ENCODE results near the gene CYTH1. TPM values are rescaled to one million over a fixed set of nuclear protein-coding genes. Genes with fewer than 3 reads are reported as not detected.

CYTH1 gene
- total RNA-seq, 1 experiment from 2014 or later, result 9.6 TPM

DNA sequence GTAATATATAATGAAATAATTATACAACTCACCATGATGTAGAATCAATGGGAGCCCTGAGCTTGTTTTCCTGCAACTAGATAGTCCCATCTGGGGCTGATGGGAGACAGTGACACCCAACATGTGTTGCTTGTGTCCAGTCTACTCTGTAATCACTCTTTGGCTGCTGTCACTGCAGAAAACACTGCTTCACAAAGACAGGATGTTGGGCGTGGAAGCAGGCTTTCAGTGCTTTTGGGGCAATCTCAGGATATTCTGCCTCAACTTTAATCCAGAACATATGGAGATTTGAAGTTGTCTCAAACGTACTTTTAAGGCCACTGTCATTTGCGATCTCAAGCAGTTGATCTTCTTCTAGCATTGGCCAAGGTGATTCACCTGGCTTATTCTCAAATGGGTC lies 94.9 kb downstream of the CYTH1 start:
- Histone ChIP-seq H3K36me3 (ENCODE audit: insufficient read depth, low read length) (no peaks in the 10 kb centered on the region), H3K9me3 (ENCODE audit: low read length) (no peaks in the 10 kb centered on the region), H3K4me2 (ENCODE audit: low read depth, low read length, poor library complexity, severe bottlenecking) (no peak overlapping the region), H3K4me1 (ENCODE audit: low read length) (peaks cover 12% of the 10 kb centered on the region), H2AFZ (ENCODE audit: low read length) (no peak overlapping the region), H3K27me3 (ENCODE audit: low read length) (no peaks in the 10 kb centered on the region), H3K9me2 (replicated peaks; ENCODE audit: insufficient read depth, low read length) (no peaks in the 10 kb centered on the region), H3K79me2 (ENCODE audit: low read length) (no peaks in the 10 kb centered on the region), H3K9ac (ENCODE audit: low read length) (no peak overlapping the region), H3K4me3 (ENCODE audit: low read length) (no peak overlapping the region), H4K20me1 (ENCODE audit: insufficient read depth, low read depth, low read length) (no peaks in the 10 kb centered on the region), H3K27ac (ENCODE audit: low read length) (no peak overlapping the region)
- no peak for DNase-seq

DNA sequence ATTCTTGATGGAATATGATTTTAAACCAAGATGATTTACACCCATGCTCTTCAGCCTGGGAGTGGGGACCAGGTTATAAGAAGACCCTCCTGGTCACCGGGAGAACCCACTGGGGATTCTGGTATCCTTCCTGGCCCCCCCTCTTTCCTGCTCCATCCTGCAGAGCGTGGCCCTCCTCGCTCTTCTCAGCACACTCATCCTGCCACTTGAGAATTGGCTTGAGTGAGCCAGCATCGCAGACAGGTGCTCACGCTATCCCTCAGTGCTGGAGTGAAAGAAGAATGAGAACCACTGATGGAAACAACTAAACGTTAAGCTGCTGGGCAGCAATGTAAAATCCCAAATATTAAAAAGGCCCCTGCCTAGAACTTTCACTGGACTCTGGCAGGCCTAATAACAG lies 98.0 kb downstream of the CYTH1 start:
- no peak for DNase-seq
- H3K79me2 ChIP-seq (ENCODE audit: low read length), result no peaks in the 10 kb centered on the region
- H3K9me3 ChIP-seq (ENCODE audit: low read length), result no peaks in the 10 kb centered on the region
- H3K9me2 ChIP-seq (replicated peaks; ENCODE audit: insufficient read depth, low read length), result no peaks in the 10 kb centered on the region
- H3K27ac ChIP-seq (ENCODE audit: low read length), result no peak overlapping the region
- H3K4me1 ChIP-seq (ENCODE audit: low read length), result peaks cover 7% of the 10 kb centered on the region
- no peaks in the 10 kb centered on the region for H3K27me3 ChIP-seq (ENCODE audit: low read length)
- H3K4me2 ChIP-seq (ENCODE audit: low read depth, low read length, poor library complexity, severe bottlenecking), result no peak overlapping the region
- no peaks in the 10 kb centered on the region for H3K36me3 ChIP-seq (ENCODE audit: insufficient read depth, low read length)
- H3K9ac ChIP-seq (ENCODE audit: low read length), result no peak overlapping the region
- no peak overlapping the region for H3K4me3 ChIP-seq (ENCODE audit: low read length)
- H2AFZ ChIP-seq (ENCODE audit: low read length), result no peak overlapping the region
- no peaks in the 10 kb centered on the region for H4K20me1 ChIP-seq (ENCODE audit: insufficient read depth, low read depth, low read length)

DNA sequence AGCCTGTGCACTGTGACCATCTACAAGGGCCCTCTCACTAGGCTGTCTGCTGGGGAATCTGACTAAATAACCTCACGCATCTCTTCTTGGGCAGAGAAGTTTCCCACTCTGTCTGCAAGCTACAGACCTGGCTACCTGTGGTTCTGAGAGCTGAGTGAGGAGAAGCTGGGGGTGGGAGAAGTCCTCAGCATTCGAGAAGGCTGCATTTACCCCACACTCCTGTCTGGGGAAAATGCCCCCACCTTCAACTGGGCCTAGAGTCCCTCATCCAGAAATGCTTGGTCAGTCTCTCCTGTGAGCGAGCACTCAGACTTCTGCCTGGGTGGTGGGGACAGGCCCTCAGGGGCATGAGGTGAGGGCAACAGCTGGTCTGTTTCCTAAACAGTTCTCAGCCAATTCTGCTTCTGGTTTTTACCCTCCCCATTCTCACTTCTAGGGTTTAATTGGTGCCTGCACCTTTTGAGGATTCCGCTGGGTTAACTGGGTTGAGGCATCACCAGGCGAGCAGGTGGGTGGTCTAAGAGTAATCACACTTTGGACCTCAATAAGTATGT lies 98.6 kb downstream of the CYTH1 start:
- Histone ChIP-seq H3K27ac (ENCODE audit: low read length) (no peak overlapping the region), H3K79me2 (ENCODE audit: low read length) (no peaks in the 10 kb centered on the region), H4K20me1 (ENCODE audit: insufficient read depth, low read depth, low read length) (no peaks in the 10 kb centered on the region), H3K27me3 (ENCODE audit: low read length) (no peaks in the 10 kb centered on the region), H3K9me3 (ENCODE audit: low read length) (no peaks in the 10 kb centered on the region), H3K4me2 (ENCODE audit: low read depth, low read length, poor library complexity, severe bottlenecking) (no peak overlapping the region), H2AFZ (ENCODE audit: low read length) (no peak overlapping the region), H3K4me1 (ENCODE audit: low read length) (peaks cover 7% of the 10 kb centered on the region), H3K36me3 (ENCODE audit: insufficient read depth, low read length) (no peaks in the 10 kb centered on the region), H3K9ac (ENCODE audit: low read length) (no peak overlapping the region), H3K9me2 (replicated peaks; ENCODE audit: insufficient read depth, low read length) (no peaks in the 10 kb centered on the region), H3K4me3 (ENCODE audit: low read length) (no peak overlapping the region)
- no peak for DNase-seq

DNA sequence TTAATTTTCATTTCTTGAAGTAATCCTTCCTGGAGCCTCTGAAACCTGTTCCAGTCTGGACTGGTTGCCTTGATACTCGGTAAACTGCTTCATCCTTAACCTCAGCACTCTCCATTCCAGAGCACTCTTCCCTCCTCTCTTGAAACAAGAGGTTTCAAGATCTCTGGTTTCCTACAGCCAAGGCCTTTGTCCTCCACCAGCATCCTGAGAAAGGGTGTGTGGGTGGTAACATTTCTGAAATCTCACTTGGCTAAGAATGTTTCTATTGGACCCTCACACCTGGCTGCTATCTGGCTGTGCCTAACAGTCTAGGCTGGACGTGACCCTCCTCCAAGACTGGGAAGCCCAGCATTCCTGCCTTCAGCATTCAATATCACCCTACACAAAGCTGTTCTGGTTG lies 99.7 kb downstream of the CYTH1 start:
- no peaks in the 10 kb centered on the region for H3K9me2 ChIP-seq (replicated peaks; ENCODE audit: insufficient read depth, low read length)
- H3K27ac ChIP-seq (ENCODE audit: low read length), result no peak overlapping the region
- H3K4me2 ChIP-seq (ENCODE audit: low read depth, low read length, poor library complexity, severe bottlenecking), result no peak overlapping the region
- H3K9ac ChIP-seq (ENCODE audit: low read length), result no peak overlapping the region
- H3K4me3 ChIP-seq (ENCODE audit: low read length), result no peak overlapping the region
- H3K9me3 ChIP-seq (ENCODE audit: low read length), result no peaks in the 10 kb centered on the region
- H3K27me3 ChIP-seq (ENCODE audit: low read length), result no peaks in the 10 kb centered on the region
- H4K20me1 ChIP-seq (ENCODE audit: insufficient read depth, low read depth, low read length), result no peaks in the 10 kb centered on the region
- no peak for DNase-seq
- no peaks in the 10 kb centered on the region for H3K79me2 ChIP-seq (ENCODE audit: low read length)
- H2AFZ ChIP-seq (ENCODE audit: low read length), result no peak overlapping the region
- H3K4me1 ChIP-seq (ENCODE audit: low read length), result peaks cover 7% of the 10 kb centered on the region
- no peaks in the 10 kb centered on the region for H3K36me3 ChIP-seq (ENCODE audit: insufficient read depth, low read length)

DNA sequence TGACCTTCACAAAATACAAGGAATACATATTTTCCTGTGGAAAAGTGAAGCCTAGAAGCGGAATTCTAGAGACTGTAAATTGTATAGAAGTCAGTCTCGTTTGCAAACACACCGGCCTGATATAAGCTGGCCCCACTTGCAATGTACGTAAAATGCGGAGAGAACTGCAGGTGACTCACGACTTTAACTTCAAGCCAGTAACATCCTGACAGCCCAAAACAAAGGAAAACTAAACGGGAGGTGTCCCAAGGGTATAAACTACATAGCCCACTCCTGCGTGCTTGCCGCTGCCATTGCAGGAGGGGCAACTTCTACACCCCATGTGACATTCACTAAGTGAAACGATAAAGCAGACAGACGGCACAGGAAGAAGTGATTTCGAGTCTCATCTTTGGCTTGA lies 101.6 kb downstream of the CYTH1 start:
- Histone ChIP-seq H3K79me2 (ENCODE audit: low read length) (no peaks in the 10 kb centered on the region), H3K27me3 (ENCODE audit: low read length) (no peaks in the 10 kb centered on the region), H4K20me1 (ENCODE audit: insufficient read depth, low read depth, low read length) (no peaks in the 10 kb centered on the region), H3K27ac (ENCODE audit: low read length) (no peak overlapping the region), H3K36me3 (ENCODE audit: insufficient read depth, low read length) (no peaks in the 10 kb centered on the region), H2AFZ (ENCODE audit: low read length) (no peak overlapping the region), H3K9ac (ENCODE audit: low read length) (no peak overlapping the region), H3K9me2 (replicated peaks; ENCODE audit: insufficient read depth, low read length) (no peaks in the 10 kb centered on the region), H3K4me3 (ENCODE audit: low read length) (no peak overlapping the region), H3K4me1 (ENCODE audit: low read length) (peaks cover 7% of the 10 kb centered on the region), H3K4me2 (ENCODE audit: low read depth, low read length, poor library complexity, severe bottlenecking) (no peak overlapping the region), H3K9me3 (ENCODE audit: low read length) (no peaks in the 10 kb centered on the region)
- no peak for DNase-seq

DNA sequence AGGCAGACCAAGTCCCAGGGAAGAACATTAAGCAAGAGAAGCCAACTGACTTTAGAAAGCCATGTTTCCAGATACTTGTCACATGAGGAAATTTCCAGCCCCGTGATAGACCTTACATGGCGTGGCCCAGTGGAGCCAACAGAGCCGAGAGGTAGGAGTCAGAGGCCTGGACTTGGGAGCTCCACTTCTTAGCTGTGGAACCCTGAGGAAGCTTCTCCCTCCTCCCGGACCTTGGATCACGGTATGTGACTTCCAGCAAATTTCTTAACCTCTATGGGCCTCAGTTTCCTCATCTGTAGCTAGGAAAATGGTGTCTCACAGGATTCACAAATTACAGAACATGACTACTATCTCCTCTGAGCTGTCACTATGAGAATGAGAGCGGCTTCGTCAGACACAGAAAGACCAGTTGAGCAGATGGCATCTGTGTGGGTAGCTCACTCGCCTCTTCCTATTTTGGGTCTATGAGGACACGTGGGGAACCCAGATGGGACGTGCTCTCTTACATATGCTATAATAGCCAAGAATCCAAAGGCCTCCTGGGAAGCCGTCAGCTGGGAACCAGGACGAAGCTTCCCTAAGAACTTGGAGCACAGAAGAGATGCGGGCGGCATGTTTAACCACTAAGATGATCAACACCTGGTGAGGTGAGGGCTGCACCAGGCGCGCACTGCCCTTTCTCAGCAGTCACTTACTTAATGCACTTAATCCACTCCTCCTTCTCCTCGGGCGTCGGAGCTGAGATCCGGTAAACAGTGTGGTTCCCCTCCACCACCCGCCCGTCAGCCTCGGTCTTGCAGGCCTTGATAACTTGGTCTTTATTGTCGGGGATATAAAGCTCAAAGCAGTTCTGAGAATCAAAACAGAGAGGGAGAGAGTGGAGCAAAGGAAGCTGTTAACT lies 102.3 kb downstream of the CYTH1 start:
- Histone ChIP-seq H2AFZ (ENCODE audit: low read length) (no peak overlapping the region), H3K27ac (ENCODE audit: low read length) (no peak overlapping the region), H3K4me3 (ENCODE audit: low read length) (no peak overlapping the region), H4K20me1 (ENCODE audit: insufficient read depth, low read depth, low read length) (no peaks in the 10 kb centered on the region), H3K9me2 (replicated peaks; ENCODE audit: insufficient read depth, low read length) (no peaks in the 10 kb centered on the region), H3K4me1 (ENCODE audit: low read length) (peaks cover 6% of the 10 kb centered on the region), H3K9me3 (ENCODE audit: low read length) (no peaks in the 10 kb centered on the region), H3K36me3 (ENCODE audit: insufficient read depth, low read length) (no peaks in the 10 kb centered on the region), H3K79me2 (ENCODE audit: low read length) (no peaks in the 10 kb centered on the region), H3K27me3 (ENCODE audit: low read length) (no peaks in the 10 kb centered on the region), H3K9ac (ENCODE audit: low read length) (no peak overlapping the region), H3K4me2 (ENCODE audit: low read depth, low read length, poor library complexity, severe bottlenecking) (no peak overlapping the region)
- DNase-seq, result no peak

DNA sequence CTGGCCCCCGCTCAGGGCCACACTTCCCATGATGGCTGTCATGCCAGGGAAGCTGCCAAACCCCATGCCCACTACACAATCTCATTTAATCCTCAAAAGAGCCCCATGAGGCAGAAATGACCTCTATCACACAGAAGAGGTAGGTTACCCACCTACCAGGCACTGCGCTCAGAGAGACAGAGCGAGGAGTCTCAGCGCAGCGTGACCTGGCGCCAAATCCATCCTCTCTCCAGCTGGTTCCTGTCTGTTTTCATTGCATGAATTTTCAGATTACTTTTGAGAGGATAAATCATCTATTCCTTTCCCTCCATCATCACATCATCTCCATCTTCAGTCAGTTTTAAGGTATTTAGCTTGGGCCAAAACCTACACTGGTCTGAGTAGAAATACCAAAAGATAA lies 103.4 kb downstream of the CYTH1 start:
- no peak for DNase-seq
- H3K9me3 ChIP-seq (ENCODE audit: low read length), result no peaks in the 10 kb centered on the region
- no peaks in the 10 kb centered on the region for H3K9me2 ChIP-seq (replicated peaks; ENCODE audit: insufficient read depth, low read length)
- H3K4me2 ChIP-seq (ENCODE audit: low read depth, low read length, poor library complexity, severe bottlenecking), result no peak overlapping the region
- H3K36me3 ChIP-seq (ENCODE audit: insufficient read depth, low read length), result no peaks in the 10 kb centered on the region
- H3K4me3 ChIP-seq (ENCODE audit: low read length), result no peak overlapping the region
- no peaks in the 10 kb centered on the region for H4K20me1 ChIP-seq (ENCODE audit: insufficient read depth, low read depth, low read length)
- no peaks in the 10 kb centered on the region for H3K27me3 ChIP-seq (ENCODE audit: low read length)
- no peak overlapping the region for H3K9ac ChIP-seq (ENCODE audit: low read length)
- no peaks in the 10 kb centered on the region for H3K79me2 ChIP-seq (ENCODE audit: low read length)
- H3K4me1 ChIP-seq (ENCODE audit: low read length), result no peaks in the 10 kb centered on the region
- H3K27ac ChIP-seq (ENCODE audit: low read length), result no peak overlapping the region
- H2AFZ ChIP-seq (ENCODE audit: low read length), result no peak overlapping the region

DNA sequence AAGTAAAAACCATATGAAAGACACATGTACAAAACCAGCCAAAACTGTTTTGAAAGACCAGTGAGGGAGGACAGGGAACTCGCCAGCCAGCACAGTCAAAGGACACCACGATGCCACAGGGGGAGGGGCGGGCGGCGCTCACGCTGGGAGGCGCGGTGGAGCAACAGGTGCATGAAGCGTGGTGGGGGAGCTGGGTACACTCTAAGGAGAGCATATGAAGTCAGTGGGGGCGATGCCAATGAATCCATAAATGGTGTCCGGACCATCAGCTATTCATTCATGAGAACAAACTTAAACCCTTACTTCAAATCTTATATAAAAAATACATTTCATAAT lies 103.9 kb downstream of the CYTH1 start:
- H3K9me2 ChIP-seq (replicated peaks; ENCODE audit: insufficient read depth, low read length), result no peaks in the 10 kb centered on the region
- no peak overlapping the region for H3K4me2 ChIP-seq (ENCODE audit: low read depth, low read length, poor library complexity, severe bottlenecking)
- no peaks in the 10 kb centered on the region for H4K20me1 ChIP-seq (ENCODE audit: insufficient read depth, low read depth, low read length)
- H3K4me3 ChIP-seq (ENCODE audit: low read length), result no peak overlapping the region
- no peak overlapping the region for H2AFZ ChIP-seq (ENCODE audit: low read length)
- H3K36me3 ChIP-seq (ENCODE audit: insufficient read depth, low read length), result no peaks in the 10 kb centered on the region
- H3K27me3 ChIP-seq (ENCODE audit: low read length), result no peaks in the 10 kb centered on the region
- no peaks in the 10 kb centered on the region for H3K9me3 ChIP-seq (ENCODE audit: low read length)
- no peak for DNase-seq
- no peaks in the 10 kb centered on the region for H3K79me2 ChIP-seq (ENCODE audit: low read length)
- H3K4me1 ChIP-seq (ENCODE audit: low read length), result no peaks in the 10 kb centered on the region
- no peak overlapping the region for H3K9ac ChIP-seq (ENCODE audit: low read length)
- H3K27ac ChIP-seq (ENCODE audit: low read length), result no peak overlapping the region

Data from Karpas-422 (cell line).